HEK293T (cell line): Measurements from ENCODE around the gene RBM3.

Experiments used
- CTCF ChIA-PET: fragments of 350-600 bp; formaldehyde crosslinking; extraction: SDS; loops from one replicate; lab custom pipeline; 2021; ENCODE audit warnings: antibody characterized with exemption, inconsistent platforms; lab: Yijun Ruan, JAX
- POLR2A ChIA-PET: fragments of 350-600 bp; formaldehyde crosslinking; extraction: SDS; loops from one replicate; lab custom pipeline; 2020; ENCODE audit warnings: antibody characterized with exemption, inconsistent platforms; lab: Yijun Ruan, JAX
- DNase-seq: peaks from one replicate; pipeline ENCODE4 v3.0.0; 2012; ENCODE audit warnings: mixed read lengths; ENCODE audit errors: extremely low spot score
- ARNT ChIP-seq: fragments of 450-650 bp; IDR thresholded peaks from 2 replicates; pipeline ENCODE4 v1.6.1; 2017; ENCODE audit warnings: mild to moderate bottlenecking
- BHLHE40 ChIP-seq: fragments of 450-650 bp; IDR thresholded peaks from 2 replicates; pipeline ENCODE4 v1.6.1; 2016; ENCODE audit warnings: mild to moderate bottlenecking, moderate library complexity, borderline replicate concordance
- CTBP1 ChIP-seq: fragments of 450-650 bp; IDR thresholded peaks from 2 replicates; pipeline ENCODE4 v1.6.1; 2016; ENCODE audit warnings: borderline replicate concordance
- ELF4 ChIP-seq: fragments of 450-650 bp; IDR thresholded peaks from 2 replicates; pipeline ENCODE4 v1.6.1; 2017; ENCODE audit warnings: antibody characterized with exemption
- FOXA1 ChIP-seq: fragments of 450-650 bp; IDR thresholded peaks from 2 replicates; pipeline ENCODE4 v1.6.1; 2016; ENCODE audit warnings: mild to moderate bottlenecking
- FOXK2 ChIP-seq: fragments of 450-650 bp; IDR thresholded peaks from 2 replicates; pipeline ENCODE4 v1.6.1; 2016; ENCODE audit warnings: mild to moderate bottlenecking
- FOXM1 ChIP-seq: fragments of 450-650 bp; IDR thresholded peaks from 2 replicates; pipeline ENCODE4 v1.6.1; 2017; ENCODE audit warnings: mild to moderate bottlenecking, borderline replicate concordance
- HDGF ChIP-seq: fragments of 450-650 bp; IDR thresholded peaks from 2 replicates; pipeline ENCODE4 v1.6.1; 2017; ENCODE audit warnings: antibody characterized with exemption, borderline replicate concordance
- L3MBTL2 ChIP-seq: fragments of 450-650 bp; conservative IDR thresholded peaks from 2 replicates; pipeline ENCODE4 v1.6.1; 2016; ENCODE audit warnings: mild to moderate bottlenecking
- LEF1 ChIP-seq: fragments of 450-650 bp; IDR thresholded peaks from 2 replicates; pipeline ENCODE4 v1.6.1; 2017; ENCODE audit warnings: mild to moderate bottlenecking, borderline replicate concordance
- NFRKB ChIP-seq: fragments of 450-650 bp; IDR thresholded peaks from 2 replicates; pipeline ENCODE4 v1.6.1; 2016; ENCODE audit warnings: mild to moderate bottlenecking, moderate library complexity
- PKNOX1 ChIP-seq: fragments of 450-650 bp; IDR thresholded peaks from 2 replicates; pipeline ENCODE4 v1.6.1; 2016
- SP1 ChIP-seq: fragments of 450-650 bp; IDR thresholded peaks from 2 replicates; pipeline ENCODE4 v1.6.1; 2017
- SUZ12 ChIP-seq: fragments of 450-650 bp; IDR thresholded peaks from 2 replicates; pipeline ENCODE4 v1.6.1; 2016; ENCODE audit warnings: mild to moderate bottlenecking
- TARDBP ChIP-seq: fragments of 450-650 bp; IDR thresholded peaks from 2 replicates; pipeline ENCODE4 v1.6.1; 2016
- ZNF384 ChIP-seq: fragments of 450-650 bp; IDR thresholded peaks from 2 replicates; pipeline ENCODE4 v1.6.1; 2016

The RBM3 gene

GRCh38 chrX:48597353-48598264, 23.3 kb downstream of the RBM3 start, which contains the start of gene WDR13:
Gene WDR13 (plus strand): TSS chrX:48597492. CDS start chrX:48597997, 505 bp downstream.
- peak; percentile 92 for DNase-seq
- ChIA-PET CTCF (no interaction called here), POLR2A (interaction anchor here (0.5 to 1.0 kb wide), 6 partner anchors 8 to 69 kb away, joined by 3 to 9 read pairs (median 4); partner anchors contain the start of gene RBM3)
- TF ChIP-seq BHLHE40, result no peak
- TF ChIP-seq TARDBP, result no peak
- TF ChIP-seq PKNOX1, result peak; percentile 11; the same call in 1 of the 2 replicates
- peak; percentile 47; the same call in 1 of the 2 replicates for TF ChIP-seq NFRKB
- no peak for TF ChIP-seq HDGF
- no peak for TF ChIP-seq SP1
- TF ChIP-seq FOXK2, result no peak

- POLR2A ChIA-PET, result interaction anchor here (0.5 to 1.0 kb wide), 6 partner anchors 8 to 68 kb away, joined by 3 to 9 read pairs (median 4); partner anchors contain the start of gene RBM3
- CTCF ChIA-PET, result no interaction called here
- no peak for TF ChIP-seq ARNT
- TF ChIP-seq FOXM1, result no peak
- TF ChIP-seq SP1, result no peak
- no peak for TF ChIP-seq HDGF
- TF ChIP-seq FOXK2, result no peak
- TF ChIP-seq NFRKB, result no peak
- TF ChIP-seq ZNF384, result no peak
- DNase-seq, result no peak
These were observed 24.3 kb downstream of the RBM3 start for GRCh38 chrX:48598614-48599013.

- no peak for DNase-seq
- TF ChIP-seq FOXK2, result no peak
- TF ChIP-seq HDGF, result no peak
- no peak for TF ChIP-seq CTBP1
- no peak for TF ChIP-seq ELF4
- TF ChIP-seq SP1, result no peak
- no peak for TF ChIP-seq ARNT
- TF ChIP-seq SUZ12, result no peak
- no peak for TF ChIP-seq LEF1
- TF ChIP-seq FOXA1, result no peak
- TF ChIP-seq NFRKB, result no peak
- no peak for TF ChIP-seq ZNF384
- TF ChIP-seq PKNOX1, result no peak
- TF ChIP-seq TARDBP, result no peak
- no peak for TF ChIP-seq FOXM1
- no peak for TF ChIP-seq L3MBTL2
- CTCF ChIA-PET, result no interaction called here
- POLR2A ChIA-PET, result no interaction called here
These were observed 25.1 kb downstream of the RBM3 start for GRCh38 chrX:48599341-48599740.

GRCh38 chrX:48600226-48600625, 25.9 kb downstream of the RBM3 start:
- no peak for DNase-seq
- TF ChIP-seq HDGF (no peak), TARDBP (no peak), L3MBTL2 (no peak), BHLHE40 (no peak), ZNF384 (no peak), PKNOX1 (no peak), FOXK2 (no peak), ARNT (no peak), SP1 (no peak), CTBP1 (no peak), LEF1 (no peak), ELF4 (no peak)
- POLR2A ChIA-PET, result no interaction called here
- CTCF ChIA-PET, result no interaction called here

- ChIA-PET CTCF (interaction anchor here (1.1 kb wide), 1 partner anchor 14 kb away, joined by 3 read pairs; no protein-coding TSS in a partner anchor), POLR2A (no interaction called here)
- TF ChIP-seq PKNOX1, result no peak
- TF ChIP-seq TARDBP, result no peak
- no peak for DNase-seq
These were observed 27.6 kb downstream of the RBM3 start for GRCh38 chrX:48601741-48602394.
